ENCODE measurements around the gene TRAT1.

DNA sequence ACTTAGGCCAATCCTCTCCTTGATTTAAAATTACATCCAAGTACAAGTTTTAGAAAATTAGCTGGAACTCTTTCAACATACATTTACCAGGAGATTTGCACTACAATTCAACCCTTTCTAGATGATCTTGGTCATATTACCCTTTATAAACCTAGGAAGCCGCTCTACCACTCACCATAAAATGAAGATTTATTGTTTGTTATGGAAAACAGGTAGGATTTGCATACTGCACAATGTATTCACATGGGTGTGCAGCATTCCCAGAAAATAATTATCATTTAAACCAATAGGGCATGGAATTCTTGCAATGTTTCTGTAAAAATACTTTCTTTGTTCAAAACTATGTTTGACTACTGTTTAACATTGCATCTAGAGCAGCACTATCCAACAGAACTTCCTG, 46.9 kb upstream of the TRAT1 start:
- TF ChIP-seq TAF1 (IDR thresholded peaks at IDR 0.05; ENCODE audit: borderline replicate concordance, low read depth, low read length) (no peak), POLR2AphosphoS5 (IDR thresholded peaks at IDR 0.05; ENCODE audit: low read depth, low read length) (no peak)

Measured in GM12892 (cell line).